CD8-positive, alpha-beta memory T cell (primary cell): ENCODE measurements around the gene NKX1-2. TPM values are rescaled to one million over a fixed set of nuclear protein-coding genes. Genes with fewer than 3 reads are reported as not detected.

Experiments used
- CTCF ChIA-PET: fragments of 350-600 bp; sonication (Branson Sonifier 250); formaldehyde crosslinking; loops from one replicate; lab custom pipeline; 2021; ENCODE audit warnings: antibody characterized with exemption; lab: Charles Lee
- POLR2A ChIA-PET: fragments of 350-600 bp; sonication (Branson Sonifier 250); formaldehyde crosslinking; loops from one replicate; lab custom pipeline; 2021; ENCODE audit warnings: antibody characterized with exemption; lab: Charles Lee
- DNase-seq, 5 donors: peaks; one replicate each; pipeline versions ENCODE4 v3.0.0 to v3.0.0-alpha.2; 2020 to 2022; ENCODE audit warnings: mixed read lengths in 1 of 5
- H3K27ac ChIP-seq: one replicate; pipeline ENCODE4 v1.7.0; 2013; ENCODE audit warnings: low read depth, mild to moderate bottlenecking, low read length, moderate library complexity
- H3K27me3 ChIP-seq: 2 replicates; pipeline ENCODE4 v1.7.0; 2013; ENCODE audit warnings: low read length, mild to moderate bottlenecking; ENCODE audit not compliant: insufficient read depth, poor library complexity, severe bottlenecking
- H3K36me3 ChIP-seq: 2 replicates; pipeline ENCODE4 v1.7.0; 2013; ENCODE audit warnings: mild to moderate bottlenecking, low read length, moderate library complexity; ENCODE audit not compliant: insufficient read depth
- H3K4me1 ChIP-seq: 2 replicates; pipeline ENCODE4 v1.7.0; 2013; ENCODE audit warnings: mild to moderate bottlenecking, low read length, moderate library complexity; ENCODE audit not compliant: insufficient read depth
- H3K4me3 ChIP-seq: 2 replicates; pipeline ENCODE4 v1.7.0; 2013; ENCODE audit warnings: mild to moderate bottlenecking, low read length
- H3K9me3 ChIP-seq: 2 replicates; pipeline ENCODE4 v1.7.0; 2013; ENCODE audit warnings: mild to moderate bottlenecking, low read length
- H3K27ac Mint-ChIP-seq, 8 donors: one replicate each; pipeline ENCODE4 v1.8.0; 2020 to 2021; ENCODE audit warnings: mixed read lengths in 8 of 8, mild to moderate bottlenecking in 6 of 8, inconsistent platforms in 3 of 8, moderate library complexity in 3 of 8
- H3K27me3 Mint-ChIP-seq, 2 donors: one replicate each; pipeline ENCODE4 v1.8.0; 2020 to 2021; ENCODE audit warnings: mixed read lengths in 2 of 2, mild to moderate bottlenecking in 1 of 2, moderate library complexity in 1 of 2
- H3K36me3 Mint-ChIP-seq, 3 donors: one replicate each; pipeline ENCODE4 v1.8.0; 2020 to 2021; ENCODE audit warnings: mixed read lengths in 3 of 3, inconsistent platforms in 1 of 3, mild to moderate bottlenecking in 1 of 3
- H3K4me1 Mint-ChIP-seq, 3 donors: one replicate each; pipeline ENCODE4 v1.8.0; 2020 to 2021; ENCODE audit warnings: mixed read lengths in 3 of 3, inconsistent platforms in 1 of 3, mild to moderate bottlenecking in 1 of 3
- H3K4me3 Mint-ChIP-seq, 7 donors: one replicate each; pipeline ENCODE4 v1.8.0; 2020 to 2021; ENCODE audit warnings: mixed read lengths in 7 of 7, mild to moderate bottlenecking in 6 of 7, moderate library complexity in 4 of 7, inconsistent platforms in 2 of 7
- H3K9me3 Mint-ChIP-seq, 5 donors: one replicate each; pipeline ENCODE4 v1.8.0; 2020 to 2022; ENCODE audit warnings: mixed read lengths in 5 of 5, mild to moderate bottlenecking in 3 of 5, moderate library complexity in 2 of 5, inconsistent platforms in 1 of 5
- polyA plus RNA-seq: library from polyadenylated mRNA; unstranded; fragments of 300-500 nt; fragmentation: Illumina TruSeq; gene quantifications from one replicate; pipeline ENCODE4 v1.2.3, GENCODE V29; 2021
- total RNA-seq, 2 experiments: library from RNA; stranded (reverse); gene quantifications; one replicate each; pipeline ENCODE4 v1.2.3, GENCODE V29; 2021

The NKX1-2 gene
- total and polyA plus RNA-seq, 3 experiments from 2014 or later = not detected

GRCh38 chr10:124482236-124482800, 32.5 kb upstream of the NKX1-2 start:
- Mint-ChIP-seq H3K4me1 (peaks cover 0 to 2% (median 0%) of the 10 kb centered on the region in 3 donors), H3K27me3 (no peaks in the 10 kb centered on the region), H3K4me3 (no peak overlapping the region), H3K9me3 (peaks cover 0 to 4% (median 2%) of the 10 kb centered on the region in 5 donors), H3K27ac (peak overlapping the region in 2 of 8 donors; percentile 19 to 87), H3K36me3 (peaks cover 7 to 13% (median 9%) of the 10 kb centered on the region in 3 donors)
- no peak for DNase-seq
- H3K4me1 ChIP-seq = no peaks in the 10 kb centered on the region
- H3K36me3 ChIP-seq = no peaks in the 10 kb centered on the region
- ChIA-PET CTCF (no interaction called here), POLR2A (no interaction called here)
- H3K4me3 ChIP-seq = no peak overlapping the region
- no peaks in the 10 kb centered on the region for H3K9me3 ChIP-seq
- H3K27ac ChIP-seq = no peak overlapping the region
- H3K27me3 ChIP-seq = no peaks in the 10 kb centered on the region

DNA sequence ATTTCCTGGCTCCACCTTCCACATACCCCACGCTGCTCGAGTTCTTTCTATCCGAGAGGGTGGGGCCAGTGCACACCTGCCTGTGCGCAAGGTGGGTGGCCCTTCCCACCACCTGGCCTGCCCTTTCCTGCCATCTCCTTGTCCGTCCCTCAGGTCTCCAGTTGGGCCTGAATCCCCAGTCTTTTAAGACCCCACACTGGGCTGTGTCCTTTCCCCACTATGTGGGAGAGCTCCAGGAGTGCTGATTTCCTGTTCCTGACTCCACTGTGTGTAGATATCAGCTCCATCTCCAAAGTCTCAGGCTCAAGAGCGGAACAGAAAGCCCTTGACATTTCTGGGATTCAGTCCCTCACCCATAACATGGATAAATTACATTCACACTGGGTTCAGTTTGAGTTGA, 31.9 kb upstream of the NKX1-2 start:
- CTCF ChIA-PET = no interaction called here
- Histone ChIP-seq H3K9me3 (no peaks in the 10 kb centered on the region), H3K27ac (no peak overlapping the region), H3K36me3 (no peaks in the 10 kb centered on the region), H3K4me1 (no peaks in the 10 kb centered on the region), H3K4me3 (no peak overlapping the region), H3K27me3 (no peaks in the 10 kb centered on the region)
- POLR2A ChIA-PET = no interaction called here
- Mint-ChIP-seq H3K9me3 (peaks cover 0 to 2% (median 0%) of the 10 kb centered on the region in 5 donors), H3K27me3 (no peaks in the 10 kb centered on the region), H3K4me1 (peaks cover 0 to 2% (median 0%) of the 10 kb centered on the region in 3 donors), H3K36me3 (peaks cover 7 to 10% (median 9%) of the 10 kb centered on the region in 3 donors), H3K27ac (peak overlapping the region in 2 of 8 donors; percentile 28 to 37), H3K4me3 (no peak overlapping the region)
- no peak for DNase-seq

DNA sequence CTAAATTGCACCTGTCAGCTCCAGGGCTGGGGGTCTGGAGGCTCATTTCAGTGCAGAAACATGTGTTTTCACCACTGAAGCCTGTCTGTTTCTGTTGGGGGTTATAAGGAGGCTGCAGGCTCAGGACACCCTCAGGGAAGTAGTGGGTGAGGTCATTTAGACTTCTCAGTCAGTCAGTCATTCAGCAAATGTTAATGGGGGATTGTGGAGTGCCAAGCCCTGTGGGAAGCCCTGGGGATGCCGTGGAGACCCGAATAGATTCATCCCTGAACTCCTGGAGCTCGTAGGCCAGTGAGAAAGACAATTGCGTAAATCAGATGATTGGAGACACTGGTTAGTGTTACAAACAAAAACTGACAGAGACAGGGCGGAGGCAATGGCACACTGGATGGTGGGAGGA, 31.0 kb upstream of the NKX1-2 start:
- no peak overlapping the region for H3K27ac ChIP-seq
- no peak overlapping the region for H3K4me3 Mint-ChIP-seq
- no peaks in the 10 kb centered on the region for H3K36me3 ChIP-seq
- H3K9me3 Mint-ChIP-seq = peaks cover 0 to under 1% (median 0%) of the 10 kb centered on the region in 5 donors
- peak overlapping the region in 2 of 8 donors; percentile 21 to 68 for H3K27ac Mint-ChIP-seq
- no peaks in the 10 kb centered on the region for H3K4me1 ChIP-seq
- H3K4me1 Mint-ChIP-seq = peaks cover 0 to 2% (median 0%) of the 10 kb centered on the region in 3 donors
- no peaks in the 10 kb centered on the region for H3K27me3 ChIP-seq
- H3K4me3 ChIP-seq = no peak overlapping the region
- POLR2A ChIA-PET = no interaction called here
- H3K36me3 Mint-ChIP-seq = peaks cover 1 to 5% (median 4%) of the 10 kb centered on the region in 3 donors
- no peaks in the 10 kb centered on the region for H3K27me3 Mint-ChIP-seq
- no peaks in the 10 kb centered on the region for H3K9me3 ChIP-seq
- DNase-seq = no peak
- CTCF ChIA-PET = no interaction called here

DNA sequence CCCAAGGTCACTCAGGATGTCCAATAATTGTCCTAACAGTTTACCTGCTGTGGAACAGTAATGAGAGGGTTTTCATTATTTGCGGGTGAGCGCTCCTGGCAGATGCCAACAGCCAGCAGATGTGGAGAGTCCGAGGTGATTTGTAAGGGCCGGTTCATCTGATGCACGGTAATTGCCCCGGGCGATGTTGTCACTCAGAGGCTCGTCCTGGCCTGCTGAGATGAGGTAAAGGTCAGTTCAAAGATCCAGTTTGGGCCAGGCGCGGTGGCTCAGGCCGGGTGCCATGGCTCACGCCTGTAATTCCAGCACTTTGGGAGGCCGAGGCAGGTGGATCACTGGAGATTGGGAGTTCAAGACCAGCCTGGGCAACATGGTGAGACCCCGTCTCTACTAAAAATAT, 28.7 kb upstream of the NKX1-2 start:
- Histone ChIP-seq H3K9me3 (no peaks in the 10 kb centered on the region), H3K4me3 (no peak overlapping the region), H3K27ac (no peak overlapping the region), H3K36me3 (no peaks in the 10 kb centered on the region), H3K27me3 (no peaks in the 10 kb centered on the region), H3K4me1 (no peaks in the 10 kb centered on the region)
- POLR2A ChIA-PET = no interaction called here
- Mint-ChIP-seq H3K36me3 (peaks cover 0 to 2% (median 1%) of the 10 kb centered on the region in 3 donors), H3K27me3 (no peaks in the 10 kb centered on the region), H3K9me3 (no peaks in the 10 kb centered on the region), H3K4me3 (no peak overlapping the region), H3K27ac (no peak overlapping the region), H3K4me1 (peaks cover 4 to 5% (median 4%) of the 10 kb centered on the region in 3 donors)
- CTCF ChIA-PET = no interaction called here
- no peak for DNase-seq

DNA sequence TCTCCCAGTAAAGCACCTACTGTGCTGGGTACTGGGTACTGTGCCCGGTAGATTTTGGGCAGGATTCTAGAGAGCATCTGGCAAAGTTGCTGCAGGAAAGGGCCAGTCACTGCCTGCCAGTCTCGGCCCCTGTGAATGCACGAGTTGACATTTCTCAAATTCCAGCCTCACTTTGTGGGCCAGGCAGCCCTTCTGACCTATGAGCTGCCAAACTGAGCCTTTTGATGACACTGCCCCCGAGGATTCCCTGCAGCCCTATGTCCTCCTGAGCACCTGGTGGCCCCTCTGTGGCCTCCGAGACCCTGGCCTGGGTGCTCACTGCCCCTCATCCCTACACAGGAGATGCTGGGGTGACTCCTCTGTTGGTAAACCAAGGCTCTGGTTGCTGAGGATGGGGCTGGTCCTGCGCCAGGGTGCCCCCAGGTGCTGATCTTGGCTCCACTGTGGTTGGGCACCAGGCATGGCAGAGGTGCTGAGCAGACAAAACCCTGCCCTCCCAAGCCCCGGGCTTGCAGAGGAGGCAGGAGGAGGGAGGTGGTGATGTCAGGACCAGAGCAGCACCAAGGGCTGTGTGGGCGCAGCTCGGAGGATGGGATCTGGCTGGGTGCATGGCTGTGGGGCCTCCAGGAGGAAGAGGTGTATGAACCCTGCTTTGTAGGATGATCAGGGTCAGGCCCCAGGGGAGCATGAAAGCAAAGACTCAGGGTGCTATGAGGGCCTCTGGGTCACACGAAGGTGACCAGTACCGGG, 28.0 kb upstream of the NKX1-2 start:
- H3K36me3 ChIP-seq = no peaks in the 10 kb centered on the region
- no peaks in the 10 kb centered on the region for H3K9me3 ChIP-seq
- no peaks in the 10 kb centered on the region for H3K9me3 Mint-ChIP-seq
- H3K27me3 ChIP-seq = no peaks in the 10 kb centered on the region
- no peak for DNase-seq
- no peaks in the 10 kb centered on the region for H3K27me3 Mint-ChIP-seq
- H3K27ac ChIP-seq = no peak overlapping the region
- H3K4me1 Mint-ChIP-seq = peaks cover 4 to 8% (median 7%) of the 10 kb centered on the region in 3 donors
- no peak overlapping the region for H3K4me3 ChIP-seq
- H3K4me3 Mint-ChIP-seq = no peak overlapping the region
- H3K36me3 Mint-ChIP-seq = peaks cover 0 to 2% (median 1%) of the 10 kb centered on the region in 3 donors
- H3K27ac Mint-ChIP-seq = no peak overlapping the region
- POLR2A ChIA-PET = no interaction called here
- CTCF ChIA-PET = no interaction called here
- H3K4me1 ChIP-seq = no peaks in the 10 kb centered on the region

- H3K4me1 Mint-ChIP-seq = peaks cover 4 to 8% (median 7%) of the 10 kb centered on the region in 3 donors
These were observed 26.3 kb upstream of the NKX1-2 start for GRCh38 chr10:124476043-124476725.

GRCh38 chr10:124474514-124475070, 24.8 kb upstream of the NKX1-2 start:
- DNase-seq = no peak
- H3K9me3 ChIP-seq = no peaks in the 10 kb centered on the region
- H3K4me1 ChIP-seq = no peaks in the 10 kb centered on the region
- no peaks in the 10 kb centered on the region for H3K27me3 ChIP-seq
- Mint-ChIP-seq H3K4me1 (peaks cover 4 to 8% (median 5%) of the 10 kb centered on the region in 3 donors), H3K36me3 (peaks cover 0 to 3% (median 1%) of the 10 kb centered on the region in 3 donors), H3K4me3 (no peak overlapping the region), H3K27me3 (no peaks in the 10 kb centered on the region), H3K9me3 (no peaks in the 10 kb centered on the region), H3K27ac (peak overlapping the region in 1 of 8 donors; percentile 51)
- H3K27ac ChIP-seq = no peak overlapping the region
- POLR2A ChIA-PET = no interaction called here
- H3K36me3 ChIP-seq = no peaks in the 10 kb centered on the region
- CTCF ChIA-PET = no interaction called here
- H3K4me3 ChIP-seq = no peak overlapping the region

More at GRCh38 chr10:124476043-124476725, 26.3 kb upstream of the NKX1-2 start:
- Histone ChIP-seq H3K36me3 (no peaks in the 10 kb centered on the region), H3K4me1 (no peaks in the 10 kb centered on the region), H3K4me3 (no peak overlapping the region), H3K27me3 (no peaks in the 10 kb centered on the region), H3K9me3 (no peaks in the 10 kb centered on the region), H3K27ac (no peak overlapping the region)
- H3K4me3 Mint-ChIP-seq = no peak overlapping the region
- POLR2A ChIA-PET = no interaction called here
- no peak overlapping the region for H3K27ac Mint-ChIP-seq
- no peaks in the 10 kb centered on the region for H3K9me3 Mint-ChIP-seq
- DNase-seq = no peak
- H3K36me3 Mint-ChIP-seq = peaks cover 0 to 1% (median 0%) of the 10 kb centered on the region in 3 donors
- no peaks in the 10 kb centered on the region for H3K27me3 Mint-ChIP-seq
- CTCF ChIA-PET = no interaction called here
